Fibroblast of upper back skin (primary cell): Measurements from ENCODE around the gene ZNF516.

Experiments used
- DNase-seq: peaks from one replicate; pipeline ENCODE4 v3.0.0-alpha.2; 2013

ZNF516 gene

GRCh38 chr18:76335859-76336640 is 159.0 kb downstream of the ZNF516 start:
- DNase-seq: no peak

GRCh38 chr18:76328140-76328539 is 166.9 kb downstream of the ZNF516 start:
- no peak for DNase-seq

DNA sequence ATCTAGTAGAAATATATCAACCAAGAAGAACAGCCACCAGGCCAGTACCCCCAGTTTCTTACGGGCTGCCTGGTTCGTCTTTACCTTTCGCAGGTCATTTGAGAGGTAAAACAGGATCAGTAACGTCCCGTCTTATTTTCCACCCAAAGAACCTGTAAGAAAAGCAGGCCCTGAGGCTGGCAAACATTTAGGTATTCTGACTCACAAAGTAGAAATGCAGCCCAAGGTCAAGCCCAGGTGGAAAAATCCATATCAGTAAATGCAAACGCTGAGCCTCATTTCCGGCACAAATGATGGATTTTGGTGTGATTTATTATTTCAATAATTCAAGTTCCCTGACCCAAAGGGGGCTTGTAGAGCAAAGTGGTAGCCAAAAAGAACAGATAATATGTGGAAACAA is 171.2 kb downstream of the ZNF516 start:
- DNase-seq: no peak

GRCh38 chr18:76322686-76323085 is 172.4 kb downstream of the ZNF516 start:
- DNase-seq: no peak

GRCh38 chr18:76319366-76319765 is 175.7 kb downstream of the ZNF516 start:
- no peak for DNase-seq

DNA sequence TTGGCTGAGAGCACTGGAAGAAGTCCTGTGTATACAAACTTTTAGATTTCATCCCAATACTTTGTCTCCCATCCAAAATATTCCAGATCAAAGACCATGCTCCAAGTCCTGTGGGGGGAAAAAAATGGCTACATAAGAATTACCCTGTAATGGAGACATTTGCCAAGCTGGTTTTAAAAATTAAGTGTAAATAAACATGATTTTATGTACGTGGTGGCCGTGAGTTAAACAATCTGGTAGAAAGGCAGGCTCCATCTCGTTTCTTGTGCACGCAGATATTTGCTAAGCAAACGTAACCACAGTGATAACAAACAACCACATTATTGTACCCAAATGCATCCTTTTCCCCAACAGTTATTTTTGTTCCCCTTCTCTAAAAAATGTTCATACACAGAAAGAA is 176.4 kb downstream of the ZNF516 start:
- DNase-seq: no peak

GRCh38 chr18:76317136-76317535 is 177.9 kb downstream of the ZNF516 start:
- DNase-seq: no peak

DNA sequence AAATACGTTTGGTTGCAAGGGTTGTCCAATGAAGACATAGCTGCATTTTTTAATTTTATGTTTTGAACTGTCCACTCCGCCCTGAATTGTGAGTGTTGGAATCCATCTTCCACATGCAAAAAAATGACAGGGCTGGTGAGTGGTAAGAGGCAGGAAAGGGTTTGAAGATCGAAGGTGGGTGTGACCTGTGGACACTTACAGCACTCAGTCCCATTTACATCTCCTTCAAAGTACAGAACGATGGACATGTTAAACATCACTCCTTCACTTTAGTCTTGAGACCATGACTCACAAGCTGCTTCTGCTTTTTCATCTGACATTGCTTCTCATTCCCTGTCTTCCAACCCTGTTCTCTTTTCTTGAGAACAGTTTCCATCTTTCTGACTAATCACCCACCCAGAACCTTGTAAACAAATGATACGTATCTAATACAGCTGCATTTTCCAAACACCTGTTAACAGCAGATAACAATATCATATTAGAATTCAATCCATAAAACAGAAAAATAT is 179.3 kb downstream of the ZNF516 start:
- DNase-seq: no peak

DNA sequence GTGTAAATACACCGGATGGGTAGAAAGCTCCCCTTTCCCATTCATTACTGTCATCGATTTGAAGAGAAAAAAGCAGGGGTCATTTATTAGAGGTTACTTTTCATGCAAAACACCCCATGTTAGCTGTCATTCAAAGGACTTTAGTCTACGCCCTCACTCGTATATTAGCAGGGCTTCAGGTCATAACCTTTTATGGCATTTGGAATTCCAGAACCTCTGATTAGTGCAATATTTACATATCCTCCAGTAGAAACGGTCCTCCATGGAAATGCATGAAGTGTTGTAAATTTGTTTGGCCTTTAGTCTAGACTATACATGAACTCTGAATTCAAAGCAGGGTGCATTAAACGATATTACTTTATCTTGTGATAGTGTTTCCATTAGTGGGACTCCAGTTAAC is 180.5 kb downstream of the ZNF516 start:
- DNase-seq: no peak

DNA sequence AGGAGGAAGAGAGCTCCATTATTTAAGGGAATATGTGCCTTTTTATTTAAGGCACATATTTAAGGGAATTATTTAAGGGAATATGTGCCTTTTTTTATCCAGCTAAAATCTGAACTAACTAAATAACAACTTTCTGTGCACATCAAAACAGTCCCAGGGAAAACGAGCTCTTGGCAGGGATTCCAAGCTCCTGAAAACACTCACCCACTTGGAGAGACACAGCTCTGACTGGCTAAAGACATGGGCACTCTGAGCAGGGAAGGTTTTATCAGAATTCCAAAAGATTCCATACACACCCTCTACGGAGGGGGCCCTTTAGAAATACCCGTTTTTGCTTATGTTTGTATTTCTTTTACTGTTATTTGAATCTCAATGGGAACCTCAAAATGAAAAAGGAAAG is 181.0 kb downstream of the ZNF516 start:
- no peak for DNase-seq
